Stimulated activated CD4-positive, alpha-beta T cell treated with anti-CD3 and anti-CD28 coated beads, Interleukin-12 subunit alpha, Interleukin-12 subunit beta, amount 100 ng/mL, for 48 hours (primary cell): ENCODE results near the gene FASTK.
"Not testable (repeated sequence)": the region's sequence is repeated elsewhere in the genome, so short reads cannot be mapped to it uniquely, and the experiment has no call there.

ENCODE experiments used
- DNase-seq, 3 donors: peaks; one replicate each; pipeline ENCODE4 v3.0.0-alpha.2; 2020; ENCODE audit warnings: low read depth in 2 of 3, low spot score in 1 of 3

Gene FASTK

GRCh38 chr7:151053096-151053495 is 27.5 kb downstream of the FASTK start:
- DNase-seq, result no peak

GRCh38 chr7:151051108-151051507 is 29.5 kb downstream of the FASTK start:
- DNase-seq, result peak in 2 of 3 donors; percentile 14 to 28

GRCh38 chr7:151048911-151049463 is 31.6 kb downstream of the FASTK start:
- DNase-seq, result no peak

GRCh38 chr7:151047976-151048815 is 32.4 kb downstream of the FASTK start, which contains the start of gene ASIC3:
TSS of gene ASIC3 (plus strand) at chr7:151048531. CDS start at chr7:151048886, 355 bp downstream.
- no peak for DNase-seq

- DNase-seq, result no peak
These were observed 33.7 kb downstream of the FASTK start for GRCh38 chr7:151046603-151047573.

GRCh38 chr7:151045967-151046366 is 34.6 kb downstream of the FASTK start:
- DNase-seq, result no peak

GRCh38 chr7:151045262-151045661 is 35.3 kb downstream of the FASTK start:
- DNase-seq, result no peak

- no peak for DNase-seq
These were observed 36.6 kb downstream of the FASTK start for GRCh38 chr7:151043959-151044358.

- DNase-seq, result not testable (repeated sequence)
These were observed 37.2 kb downstream of the FASTK start for GRCh38 chr7:151043449-151043848.

- no peak for DNase-seq
These were observed 39.8 kb downstream of the FASTK start for GRCh38 chr7:151040616-151041375.

- no peak for DNase-seq
These were observed 40.6 kb downstream of the FASTK start for GRCh38 chr7:151039850-151040548.

- peak; percentile 70 to 80 (median 79) for DNase-seq
These were observed 41.4 kb downstream of the FASTK start for GRCh38 chr7:151038951-151039849.

- no peak for DNase-seq
These were observed 44.7 kb downstream of the FASTK start for GRCh38 chr7:151035902-151036301.

GRCh38 chr7:151035026-151035717 is 45.4 kb downstream of the FASTK start:
- no peak for DNase-seq

- DNase-seq, result no peak
These were observed 46.1 kb downstream of the FASTK start for GRCh38 chr7:151034312-151035025.

GRCh38 chr7:151033864-151034249 is 46.8 kb downstream of the FASTK start:
- no peak for DNase-seq

GRCh38 chr7:151032936-151033863 is 47.4 kb downstream of the FASTK start:
- DNase-seq, result no peak
